H1 (cell line): Measurements from ENCODE around the gene SPACA4. TPM values are rescaled to one million over a fixed set of nuclear protein-coding genes. Genes with fewer than 3 reads are reported as not detected.

Source experiments
- CTCF ChIA-PET: fragments of 300-600 bp; sonication (Branson Sonifier 250); formaldehyde crosslinking; loops from one replicate; lab custom pipeline; 2021; ENCODE audit not compliant: partially characterized antibody; lab: Charles Lee
- POLR2A ChIA-PET: fragments of 300-600 bp; sonication (Branson Sonifier 250); formaldehyde crosslinking; loops from one replicate; lab custom pipeline; 2021; ENCODE audit warnings: inconsistent platforms; ENCODE audit not compliant: partially characterized antibody; lab: Charles Lee
- DNase-seq, 2 experiments: peaks; one replicate each; pipeline versions ENCODE4 v3.0.0 to v3.0.0-alpha.2; 2010 to 2022; ENCODE audit warnings: low spot score in 2 of 2, low read depth in 1 of 2, mixed read lengths in 1 of 2
- FAIRE-seq: peaks from 2 replicates; lab custom pipeline; 2011; peaks lifted over from hg19 to GRCh38; lab: Jason Lieb, UNC
- H2AFZ ChIP-seq: 2 replicates; pipeline ENCODE4 v1.8.1; 2012; ENCODE audit warnings: low read length, inconsistent platforms
- H2AK5ac ChIP-seq: 2 replicates; pipeline ENCODE4 v1.6.1; 2013; ENCODE audit warnings: low read depth, low read length
- H2BK120ac ChIP-seq: replicated peaks from 2 replicates; pipeline ENCODE3; 2013; ENCODE audit warnings: low read depth, low read length, inconsistent platforms
- H2BK12ac ChIP-seq: 2 replicates; pipeline ENCODE4 v1.6.1; 2013; ENCODE audit warnings: low read depth, low read length
- H2BK15ac ChIP-seq: 2 replicates; pipeline ENCODE4 v1.6.1; 2013; ENCODE audit warnings: low read length
- H2BK20ac ChIP-seq: 2 replicates; pipeline ENCODE4 v1.6.1; 2013; ENCODE audit warnings: low read length
- H2BK5ac ChIP-seq: 2 replicates; pipeline ENCODE4 v1.6.1; 2013; ENCODE audit warnings: low read depth, low read length
- H3K14ac ChIP-seq: 2 replicates; pipeline ENCODE4 v1.6.1; 2013; ENCODE audit warnings: inconsistent platforms; ENCODE audit not compliant: insufficient read length
- H3K18ac ChIP-seq: 2 replicates; pipeline ENCODE4 v1.6.1; 2013; ENCODE audit warnings: low read length; ENCODE audit errors: extremely low read depth
- H3K23ac ChIP-seq: 2 replicates; pipeline ENCODE4 v1.6.1; 2013; ENCODE audit warnings: inconsistent platforms; ENCODE audit not compliant: insufficient read length
- H3K23me2 ChIP-seq: 2 replicates; pipeline ENCODE4 v1.6.1; 2013; ENCODE audit warnings: low read depth, low read length
- H3K27ac ChIP-seq: 2 replicates; pipeline ENCODE4 v1.6.1; 2011; ENCODE audit warnings: low read depth, low read length, inconsistent platforms
- H3K27me3 ChIP-seq, 4 experiments: replicated peaks in 1 of 4; 1 replicate in 1 of 4; 2 replicates in 3 of 4; pipeline versions ENCODE4 v1.6.1 to v1.8.1; 2011 to 2013; ENCODE audit warnings: low read length in 3 of 4, mild to moderate bottlenecking in 3 of 4, inconsistent platforms in 2 of 4, mixed read lengths in 2 of 4, moderate library complexity in 1 of 4; ENCODE audit not compliant: control insufficient read depth in 3 of 4, insufficient read depth in 3 of 4; ENCODE audit errors: extremely low read depth in 1 of 4
- H3K36me3 ChIP-seq, 4 experiments: 2 replicates each; pipeline versions ENCODE4 v1.6.1 to v1.8.1; 2011 to 2013; ENCODE audit warnings: mild to moderate bottlenecking in 4 of 4, low read length in 3 of 4, moderate library complexity in 2 of 4, control low read depth in 1 of 4, inconsistent platforms in 1 of 4; ENCODE audit not compliant: insufficient read depth in 4 of 4, control insufficient read depth in 2 of 4
- H3K4ac ChIP-seq: replicated peaks from 2 replicates; pipeline ENCODE3; 2013; ENCODE audit warnings: low read length, low read depth, mixed read lengths, inconsistent platforms; ENCODE audit not compliant: insufficient read length
- H3K4me1 ChIP-seq, 4 experiments: replicated peaks in 1 of 4; 1 replicate in 1 of 4; 2 replicates in 3 of 4; pipeline versions ENCODE4 v1.6.1 to v1.8.1; 2011 to 2013; ENCODE audit warnings: low read length in 3 of 4, inconsistent platforms in 2 of 4, mixed read lengths in 1 of 4; ENCODE audit not compliant: insufficient read depth in 4 of 4, control insufficient read depth in 3 of 4
- H3K4me2 ChIP-seq, 2 experiments: 2 replicates each; pipeline versions ENCODE4 v1.6.1 to v1.8.1; 2011 to 2013; ENCODE audit warnings: low read depth in 2 of 2, low read length in 2 of 2, control low read depth in 1 of 2, inconsistent platforms in 1 of 2, mild to moderate bottlenecking in 1 of 2; ENCODE audit not compliant: insufficient read depth in 1 of 2
- H3K4me3 ChIP-seq, 4 experiments: fragments of 200-600, 300-600 bp in 1 of 4; sonication (generic), shearing (Covaris generic), sonication (Bioruptor Twin) in 1 of 4; 2 replicates each; pipeline versions ENCODE4 v1.5.1 to v1.8.1; 2011 to 2016; ENCODE audit warnings: low read length in 4 of 4, low read depth in 3 of 4, control low read depth in 2 of 4, inconsistent platforms in 2 of 4, mild to moderate bottlenecking in 2 of 4, mixed read lengths in 1 of 4, moderate library complexity in 1 of 4; ENCODE audit not compliant: insufficient read depth in 2 of 4; ENCODE audit errors: extremely low read depth in 1 of 4
- H3K56ac ChIP-seq: replicated peaks from 2 replicates; pipeline ENCODE3; 2013; ENCODE audit warnings: low read depth, mild to moderate bottlenecking, mixed read lengths, low read length, inconsistent platforms; ENCODE audit not compliant: insufficient read length
- H3K79me1 ChIP-seq: 2 replicates; pipeline ENCODE4 v1.6.1; 2013; ENCODE audit warnings: low read depth, low read length, control low read depth
- H3K79me2 ChIP-seq, 2 experiments: 2 replicates each; pipeline versions ENCODE4 v1.6.1 to v1.8.1; 2012 to 2013; ENCODE audit warnings: low read length in 2 of 2, mild to moderate bottlenecking in 2 of 2, inconsistent platforms in 1 of 2; ENCODE audit not compliant: insufficient read depth in 2 of 2, control insufficient read depth in 1 of 2
- H3K9ac ChIP-seq, 4 experiments: replicated peaks in 1 of 4; 1 replicate in 1 of 4; 2 replicates in 3 of 4; pipeline versions ENCODE4 v1.6.1 to v1.8.1; 2011 to 2013; ENCODE audit warnings: low read depth in 3 of 4, low read length in 3 of 4, control low read depth in 2 of 4, mild to moderate bottlenecking in 2 of 4, moderate library complexity in 2 of 4, inconsistent platforms in 1 of 4; ENCODE audit errors: extremely low read depth in 1 of 4
- H3K9me3 ChIP-seq, 2 experiments: 2 replicates each; pipeline versions ENCODE4 v1.6.1 to v1.8.1; 2012 to 2013; ENCODE audit warnings: mild to moderate bottlenecking in 2 of 2, moderate library complexity in 2 of 2, control low read depth in 1 of 2, inconsistent platforms in 1 of 2, low read depth in 1 of 2, low read length in 1 of 2, mixed read lengths in 1 of 2; ENCODE audit not compliant: insufficient read depth in 2 of 2
- H4K20me1 ChIP-seq, 2 experiments: replicated peaks in 1 of 2; 2 replicates each; pipeline versions ENCODE3 to v1.8.1; 2011 to 2013; ENCODE audit warnings: inconsistent platforms in 2 of 2, low read length in 2 of 2, mild to moderate bottlenecking in 1 of 2; ENCODE audit not compliant: insufficient read depth in 2 of 2, control insufficient read depth in 1 of 2
- H4K5ac ChIP-seq: 2 replicates; pipeline ENCODE4 v1.6.1; 2013; ENCODE audit warnings: low read length, low read depth, mixed read lengths, inconsistent platforms; ENCODE audit not compliant: insufficient read length
- H4K8ac ChIP-seq: 2 replicates; pipeline ENCODE4 v1.8.0; 2013; ENCODE audit warnings: mild to moderate bottlenecking, moderate library complexity, low read length, inconsistent platforms; ENCODE audit not compliant: insufficient read depth; ENCODE audit errors: extremely low read depth
- H4K91ac ChIP-seq: replicated peaks from 2 replicates; pipeline ENCODE3; 2013; ENCODE audit warnings: low read length, mixed read lengths, inconsistent platforms; ENCODE audit not compliant: insufficient read length
- CHD2 ChIP-seq: IDR thresholded peaks from 2 replicates; pipeline ENCODE4 v1.6.1; 2012; ENCODE audit warnings: low read length, improper control_type of control experiment
- CTCF ChIP-seq, 3 experiments: IDR thresholded peaks; 1 replicate in 2 of 3; 2 replicates in 1 of 3; pipeline versions ENCODE4 v1.5.1 to v1.6.1; 2011; ENCODE audit warnings: low read length in 3 of 3, mild to moderate bottlenecking in 3 of 3, inconsistent platforms in 2 of 3, low read depth in 1 of 3, moderate library complexity in 1 of 3; ENCODE audit not compliant: insufficient read depth in 1 of 3; ENCODE audit errors: control extremely low read depth in 1 of 3
- GTF2F1 ChIP-seq: IDR thresholded peaks from 2 replicates; pipeline ENCODE4 v1.6.1; 2012; ENCODE audit warnings: low read depth, low read length, improper control_type of control experiment, borderline replicate concordance
- HDAC2 ChIP-seq, 2 experiments: fragments of 300-600 bp in 1 of 2; sonication (generic) in 1 of 2; IDR thresholded peaks; 2 replicates each; pipeline ENCODE4 v1.6.1; 2011 to 2012; ENCODE audit warnings: low read depth in 2 of 2, low read length in 2 of 2, mild to moderate bottlenecking in 2 of 2, moderate library complexity in 2 of 2, borderline replicate concordance in 1 of 2, inconsistent platforms in 1 of 2
- JUN ChIP-seq: IDR thresholded peaks from 2 replicates; pipeline ENCODE4 v1.6.1; 2011; ENCODE audit warnings: low read depth, mild to moderate bottlenecking, improper control_type of control experiment, low read length
- KDM4A ChIP-seq: IDR thresholded peaks from one replicate; pipeline ENCODE4 v1.7.1; 2012; ENCODE audit warnings: low read depth, mild to moderate bottlenecking, moderate library complexity, low read length, inconsistent platforms; ENCODE audit not compliant: severe bottlenecking
- MAFK ChIP-seq: IDR thresholded peaks from 2 replicates; pipeline ENCODE4 v1.6.1; 2012; ENCODE audit warnings: low read depth, mild to moderate bottlenecking, improper control_type of control experiment, low read length
- RFX5 ChIP-seq: IDR thresholded peaks from 2 replicates; pipeline ENCODE4 v1.6.1; 2011; ENCODE audit warnings: low read depth, low read length, improper control_type of control experiment, borderline replicate concordance
- SIN3A ChIP-seq, 2 experiments: IDR thresholded peaks in 1 of 2; conservative IDR thresholded peaks in 1 of 2; 2 replicates each; pipeline ENCODE4 v1.6.1; 2011 to 2012; ENCODE audit warnings: low read length in 2 of 2, improper control_type of control experiment in 1 of 2, low read depth in 1 of 2, mild to moderate bottlenecking in 1 of 2
- SP4 ChIP-seq: IDR thresholded peaks from 2 replicates; pipeline ENCODE4 v1.6.1; 2012; ENCODE audit warnings: low read length, inconsistent platforms
- SUZ12 ChIP-seq: fragments of 200-600 bp; sonication (generic); IDR thresholded peaks from 2 replicates; pipeline ENCODE4 v1.6.1; 2012; ENCODE audit warnings: mild to moderate bottlenecking, inconsistent platforms, low read length, moderate library complexity, mixed read lengths
- WGBS, 2 experiments: shearing (Covaris generic) in 1 of 2; methylation state at CpG; one replicate each; pipeline versions ENCODE4 v1.1.6 to v1.1.7; 2013 to 2015; ENCODE audit warnings: low lambda C conversion rate in 2 of 2, mixed read lengths in 2 of 2, inconsistent platforms in 1 of 2, low coverage in 1 of 2, missing lambda C conversion rate in 1 of 2; ENCODE audit not compliant: insufficient replicate concordance in 2 of 2, insufficient coverage in 1 of 2, insufficient read length in 1 of 2; ENCODE audit errors: extremely low coverage in 1 of 2, missing lambda C conversion rate in 1 of 2; 5-methylcytosine and 5-hydroxymethylcytosine counted together
- polyA plus RNA-seq, 7 experiments: library from polyadenylated mRNA; depleted of rRNA in 3 of 7; stranded (reverse) in 5 of 7; unstranded in 2 of 7; fragments of >200 nt in 5 of 7; fragments of 200-250 nt in 2 of 7; gene quantifications; 1 replicate in 5 of 7; 2 replicates in 1 of 7; 4 replicates in 1 of 7; pipeline versions ENCODE4 v1.2.1 to v1.2.3, GENCODE V29; 2011 to 2013; ENCODE audit warnings: missing spikeins in 2 of 7, mixed read lengths in 2 of 7
- total RNA-seq: library from RNA; stranded (reverse); fragmentation: NEBNext Ultra II Directional; extraction: Animal tissue kit (Norgen Biotek cat#: 25700); gene quantifications from 2 replicates; pipeline ENCODE4 v1.2.1, GENCODE V29; 2021

The SPACA4 gene
- total and polyA plus RNA-seq, 2 of the 8 experiments (the other 6 are each of a cell fraction or from before 2014, with no cell fraction given), result not detected

GRCh38 chr19:48560095-48560530 lies 46.4 kb upstream of the SPACA4 start:
- Histone ChIP-seq H4K91ac (no peak overlapping the region), H3K36me3 (no peaks in the 10 kb centered on the region), H3K27me3 (no peaks in the 10 kb centered on the region), H4K5ac (no peak overlapping the region), H3K9ac (no peak overlapping the region), H2AK5ac (no peak overlapping the region), H3K18ac (no peak overlapping the region), H3K4ac (no peak overlapping the region), H2BK120ac (no peak overlapping the region), H2BK12ac (peak overlapping the region; percentile 63; the same call in 1 of the 2 replicates), H3K23me2 (no peaks in the 10 kb centered on the region), H3K79me2 (no peaks in the 10 kb centered on the region), H3K56ac (no peak overlapping the region), H3K4me2 (no peak overlapping the region), H3K4me1 (peaks cover 0 to 7% (median 2%) of the 10 kb centered on the region in 4 experiments; a peak in 3 of 7 replicates), H3K9me3 (no peaks in the 10 kb centered on the region), H2BK5ac (no peak overlapping the region), H3K79me1 (no peaks in the 10 kb centered on the region), H3K23ac (no peak overlapping the region), H2AFZ (no peak overlapping the region), H3K14ac (no peak overlapping the region), H2BK15ac (0 out of 2 replicates have a peak overlapping the region, but pooled peaks have one; percentile 18), H4K20me1 (no peaks in the 10 kb centered on the region), H3K4me3 (no peak overlapping the region), H2BK20ac (no peak overlapping the region), H3K27ac (no peak overlapping the region), H4K8ac (no peak overlapping the region)
- WGBS, 2 experiments, result 95% methylated on average over 6 of the region's 6 CpGs; no CpG with 5 or more reads in 1 of the 2 experiments
- FAIRE-seq (no peak), DNase-seq (no peak)
- POLR2A ChIA-PET, result no interaction called here
- CTCF ChIA-PET, result interaction anchor here (0.6 to 11.7 kb wide), 11 partner anchors 8 to 152 kb away, joined by 3 to 132 read pairs (median 5); no protein-coding TSS in a partner anchor
- TF ChIP-seq HDAC2 (IDR thresholded peaks at IDR 0.05; ENCODE audit: borderline replicate concordance in 1 of 2, low read depth in 2 of 2, low read length in 2 of 2) (peak in 1 of 2 experiments; percentile 92; a peak in 1 of 4 replicates), KDM4A (no peak), SP4 (no peak), CTCF (IDR thresholded peaks at IDR 0.05; ENCODE audit: control extremely low read depth in 1 of 3, insufficient read depth in 1 of 3, low read depth in 1 of 3, low read length in 3 of 3) (peak; percentile 35 to 63 (median 50)), RFX5 (no peak), MAFK (peak; percentile 41), SIN3A (conservative IDR thresholded peaks at IDR 0.05 in 1 of 2, IDR thresholded peaks at IDR 0.05 in 1 of 2; ENCODE audit: low read depth in 1 of 2, low read length in 2 of 2) (no peak), SUZ12 (no peak), JUN (no peak), GTF2F1 (no peak), CHD2 (no peak)
